Activated CD4-positive, CD25-positive, alpha-beta regulatory T cell treated with anti-CD3 and anti-CD28 coated beads, Interleukin-2, amount 50 U/mL, for 16 hours (primary cell): ENCODE measurements around the gene MBNL1.

ENCODE experiments used
- DNase-seq: peaks from one replicate; pipeline ENCODE4 v3.0.0-alpha.2; 2020; ENCODE audit warnings: low read depth, low spot score

Gene MBNL1

GRCh38 chr3:152480282-152480953 is 211.7 kb downstream of the MBNL1 start:
- no peak for DNase-seq

- no peak for DNase-seq
Observed at GRCh38 chr3:152486364-152486763, 217.6 kb downstream of the MBNL1 start.

GRCh38 chr3:152488449-152488848 is 219.7 kb downstream of the MBNL1 start:
- DNase-seq = no peak

GRCh38 chr3:152491922-152492321 is 223.2 kb downstream of the MBNL1 start:
- DNase-seq = no peak

GRCh38 chr3:152496286-152496685 is 227.6 kb downstream of the MBNL1 start:
- DNase-seq = no peak

- DNase-seq = no peak
Observed at GRCh38 chr3:152496716-152497115, 228.0 kb downstream of the MBNL1 start.

- DNase-seq = no peak
Observed at GRCh38 chr3:152497457-152497856, 228.7 kb downstream of the MBNL1 start.

GRCh38 chr3:152497890-152498289 is 229.2 kb downstream of the MBNL1 start:
- DNase-seq = no peak

- no peak for DNase-seq
Observed at GRCh38 chr3:152499791-152500385, 231.2 kb downstream of the MBNL1 start.

- no peak for DNase-seq
Observed at GRCh38 chr3:152505926-152506325, 237.2 kb downstream of the MBNL1 start.

- DNase-seq = no peak
Observed at GRCh38 chr3:152508705-152509104, 240.0 kb downstream of the MBNL1 start.

- DNase-seq = no peak
Observed at GRCh38 chr3:152511904-152512303, 243.2 kb downstream of the MBNL1 start.

GRCh38 chr3:152513301-152513960 is 244.7 kb downstream of the MBNL1 start:
- DNase-seq = no peak
